HFFc6 (cell line): ENCODE data around the gene VPS26B. TPM values are rescaled to one million over a fixed set of nuclear protein-coding genes. Genes with fewer than 3 reads are reported as not detected.

Experiments used
- DNase-seq: peaks from one replicate; pipeline ENCODE4 v3.0.0-alpha.2; 2018
- H3K27ac Mint-ChIP-seq: 2 replicates; pipeline ENCODE4 v1.8.0; 2020; ENCODE audit warnings: mild to moderate bottlenecking, mixed read lengths
- H3K27me3 Mint-ChIP-seq: 2 replicates; pipeline ENCODE4 v1.8.0; 2021; ENCODE audit warnings: mild to moderate bottlenecking, moderate library complexity, mixed read lengths; ENCODE audit not compliant: insufficient read depth
- H3K36me3 Mint-ChIP-seq: 2 replicates; pipeline ENCODE4 v1.8.0; 2021; ENCODE audit warnings: low read depth, mixed read lengths
- H3K4me1 Mint-ChIP-seq: 2 replicates; pipeline ENCODE4 v1.8.0; 2020; ENCODE audit warnings: low read depth, mixed read lengths
- H3K4me3 Mint-ChIP-seq: 2 replicates; pipeline ENCODE4 v1.8.0; 2020; ENCODE audit warnings: mild to moderate bottlenecking, moderate library complexity, mixed read lengths
- H3K9me3 Mint-ChIP-seq: 2 replicates; pipeline ENCODE4 v1.8.0; 2020; ENCODE audit warnings: mild to moderate bottlenecking, mixed read lengths
- total RNA-seq, 6 experiments: library from RNA; stranded (reverse); fragmentation: NEBNext Ultra II Directional; extraction: Animal tissue kit (Norgen Biotek cat#: 25700); gene quantifications; 2 replicates in 1 of 6; 3 replicates in 5 of 6; pipeline ENCODE4 v1.2.3, GENCODE V29; 2021
- TF ChIP-seq, protein P1 (sequence below): fragments of 200-600 bp; sonication (generic); IDR thresholded peaks from 2 replicates; pipeline ENCODE4 v1.5.0; 2021; ENCODE audit warnings: antibody characterized with exemption, mild to moderate bottlenecking

VPS26B gene
- total RNA-seq, 6 experiments from 2014 or later, result 36.5 to 45.0 (median 39.1) TPM

DNA sequence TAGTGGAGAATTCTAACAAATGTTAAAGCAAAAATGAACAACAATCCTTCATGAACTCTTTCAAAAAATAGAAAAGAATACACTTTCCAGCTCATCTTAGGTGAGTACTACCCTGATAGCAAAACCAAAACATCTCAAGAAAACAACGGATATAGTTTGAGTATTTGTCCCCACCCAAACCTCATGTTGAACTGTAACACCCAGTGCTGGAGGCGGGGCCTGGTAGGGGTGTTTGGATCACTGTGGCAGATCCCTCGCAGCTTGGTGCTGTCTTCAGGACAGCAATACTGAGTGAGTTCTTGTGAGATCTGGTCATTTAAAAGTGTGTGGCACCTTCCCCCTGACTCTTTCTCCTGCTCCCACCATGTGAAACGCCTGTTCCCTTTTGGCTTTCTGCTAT, 27.7 kb upstream of the VPS26B start:
- H3K27ac Mint-ChIP-seq, result no peak overlapping the region
- no peaks in the 10 kb centered on the region for H3K9me3 Mint-ChIP-seq
- H3K4me3 Mint-ChIP-seq, result no peak overlapping the region
- no peaks in the 10 kb centered on the region for H3K4me1 Mint-ChIP-seq
- TF ChIP-seq, protein P1, sequence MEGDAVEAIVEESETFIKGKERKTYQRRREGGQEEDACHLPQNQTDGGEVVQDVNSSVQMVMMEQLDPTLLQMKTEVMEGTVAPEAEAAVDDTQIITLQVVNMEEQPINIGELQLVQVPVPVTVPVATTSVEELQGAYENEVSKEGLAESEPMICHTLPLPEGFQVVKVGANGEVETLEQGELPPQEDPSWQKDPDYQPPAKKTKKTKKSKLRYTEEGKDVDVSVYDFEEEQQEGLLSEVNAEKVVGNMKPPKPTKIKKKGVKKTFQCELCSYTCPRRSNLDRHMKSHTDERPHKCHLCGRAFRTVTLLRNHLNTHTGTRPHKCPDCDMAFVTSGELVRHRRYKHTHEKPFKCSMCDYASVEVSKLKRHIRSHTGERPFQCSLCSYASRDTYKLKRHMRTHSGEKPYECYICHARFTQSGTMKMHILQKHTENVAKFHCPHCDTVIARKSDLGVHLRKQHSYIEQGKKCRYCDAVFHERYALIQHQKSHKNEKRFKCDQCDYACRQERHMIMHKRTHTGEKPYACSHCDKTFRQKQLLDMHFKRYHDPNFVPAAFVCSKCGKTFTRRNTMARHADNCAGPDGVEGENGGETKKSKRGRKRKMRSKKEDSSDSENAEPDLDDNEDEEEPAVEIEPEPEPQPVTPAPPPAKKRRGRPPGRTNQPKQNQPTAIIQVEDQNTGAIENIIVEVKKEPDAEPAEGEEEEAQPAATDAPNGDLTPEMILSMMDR, result no peak
- H3K36me3 Mint-ChIP-seq, result peaks cover 20% of the 10 kb centered on the region
- no peaks in the 10 kb centered on the region for H3K27me3 Mint-ChIP-seq
- DNase-seq, result no peak

DNA sequence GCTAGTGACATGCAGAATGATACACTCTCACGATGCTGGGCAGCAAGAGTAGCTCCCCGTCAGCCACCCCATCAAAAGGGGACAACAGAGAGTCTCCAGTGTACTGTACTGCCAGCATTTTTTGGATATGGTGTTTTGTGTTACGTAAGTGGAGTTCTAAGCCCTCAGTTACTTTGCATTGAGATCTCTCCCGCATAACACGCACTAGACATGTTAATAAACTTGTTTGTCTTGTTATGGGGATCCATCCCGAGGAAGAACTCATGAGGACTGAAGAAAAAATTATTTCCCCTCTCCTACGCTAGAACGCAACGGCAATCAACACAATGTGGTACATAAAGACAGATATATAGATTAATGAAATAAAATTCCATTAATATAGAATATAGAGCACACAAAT, 24.9 kb upstream of the VPS26B start:
- Mint-ChIP-seq H3K4me3 (no peak overlapping the region), H3K36me3 (peaks cover 20% of the 10 kb centered on the region), H3K27me3 (no peaks in the 10 kb centered on the region), H3K4me1 (no peaks in the 10 kb centered on the region), H3K9me3 (no peaks in the 10 kb centered on the region), H3K27ac (no peak overlapping the region)
- TF ChIP-seq, protein P1, result no peak
- no peak for DNase-seq

DNA sequence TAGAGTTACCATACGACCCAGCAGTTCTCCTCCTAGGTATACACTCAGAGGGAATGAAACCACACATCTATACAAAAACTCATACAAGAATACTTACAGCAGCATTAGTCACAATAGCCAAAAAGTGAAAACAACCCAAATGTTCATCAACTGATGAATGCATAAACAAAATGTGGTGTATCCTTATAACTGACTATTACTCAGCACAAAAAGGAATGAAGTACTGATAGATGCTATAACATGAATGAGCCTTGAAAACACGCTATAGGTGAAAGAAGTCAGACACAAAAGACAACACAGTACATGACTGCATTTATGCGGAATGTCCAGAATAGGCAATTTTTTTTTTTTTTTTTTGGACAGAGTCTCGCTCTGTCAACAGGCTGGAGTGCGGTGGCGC, 23.8 kb upstream of the VPS26B start:
- no peaks in the 10 kb centered on the region for H3K9me3 Mint-ChIP-seq
- no peak overlapping the region for H3K4me3 Mint-ChIP-seq
- no peaks in the 10 kb centered on the region for H3K4me1 Mint-ChIP-seq
- no peak for DNase-seq
- no peaks in the 10 kb centered on the region for H3K27me3 Mint-ChIP-seq
- no peak overlapping the region for H3K27ac Mint-ChIP-seq
- TF ChIP-seq, protein P1, result no peak
- H3K36me3 Mint-ChIP-seq, result peaks cover 20% of the 10 kb centered on the region

DNA sequence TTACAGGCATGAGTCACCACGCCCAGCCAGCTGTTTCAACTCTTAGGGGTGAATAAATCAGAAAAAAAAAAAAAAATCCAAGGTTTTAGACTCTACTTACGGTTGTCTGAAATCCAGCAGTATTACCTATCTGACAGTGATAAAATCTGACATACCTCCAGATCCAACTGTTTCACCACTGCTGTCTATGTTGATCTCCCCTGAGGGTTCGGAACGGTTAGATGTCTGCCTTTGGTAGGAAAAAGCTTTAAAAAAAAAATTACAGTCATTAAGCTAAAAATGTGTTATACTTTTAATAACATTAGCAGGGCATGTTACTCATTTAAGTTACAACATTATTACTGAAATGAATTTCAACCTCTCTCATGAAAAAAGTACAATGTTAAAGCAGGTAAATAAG, 21.8 kb upstream of the VPS26B start:
- no peak overlapping the region for H3K4me3 Mint-ChIP-seq
- TF ChIP-seq, protein P1, result no peak
- H3K4me1 Mint-ChIP-seq, result no peaks in the 10 kb centered on the region
- no peaks in the 10 kb centered on the region for H3K9me3 Mint-ChIP-seq
- no peak for DNase-seq
- no peaks in the 10 kb centered on the region; the same call in 1 of the 2 replicates for H3K27me3 Mint-ChIP-seq
- peaks cover 20% of the 10 kb centered on the region for H3K36me3 Mint-ChIP-seq
- H3K27ac Mint-ChIP-seq, result no peak overlapping the region

DNA sequence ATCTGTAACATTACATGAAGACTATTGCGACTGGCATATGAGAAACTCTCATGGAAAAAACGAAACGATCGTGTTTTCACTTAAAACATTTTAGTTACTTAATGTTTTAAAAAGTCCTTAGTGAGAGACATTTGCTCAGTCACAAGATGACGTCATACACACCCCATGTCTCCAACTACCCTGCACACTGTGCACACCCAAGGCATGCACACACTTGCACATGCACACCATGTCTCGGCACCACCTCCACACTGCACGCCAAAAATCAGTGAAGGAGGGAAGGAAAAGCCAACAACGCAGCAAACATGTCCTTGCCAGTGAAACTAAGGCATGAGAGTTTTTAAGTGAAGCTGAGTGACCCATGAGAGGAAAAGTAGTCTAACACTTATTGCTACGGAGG, 18.7 kb upstream of the VPS26B start:
- peaks cover 28% of the 10 kb centered on the region for H3K36me3 Mint-ChIP-seq

More for the DNA sequence above, 18.7 kb upstream of the VPS26B start:
- Mint-ChIP-seq H3K27me3 (no peaks in the 10 kb centered on the region; the same call in 1 of the 2 replicates), H3K9me3 (no peaks in the 10 kb centered on the region), H3K4me1 (no peaks in the 10 kb centered on the region), H3K27ac (no peak overlapping the region), H3K4me3 (no peak overlapping the region)
- TF ChIP-seq, protein P1, result no peak
- DNase-seq, result no peak
